Duodenal mucosa (tissue), 2 donors: Measurements from ENCODE around the gene PDE11A.

Source experiments
- H3K27ac ChIP-seq: one replicate; pipeline ENCODE4 v1.7.0; 2013; ENCODE audit warnings: low read depth, low read length
- H3K27me3 ChIP-seq, 2 donors: one replicate each; pipeline ENCODE4 v1.7.0; 2013; ENCODE audit warnings: low read length in 2 of 2, control low read depth in 1 of 2; ENCODE audit not compliant: insufficient read depth in 2 of 2, control insufficient read depth in 1 of 2
- H3K36me3 ChIP-seq, 2 donors: one replicate each; pipeline ENCODE4 v1.7.0; 2013; ENCODE audit warnings: low read length in 2 of 2, control low read depth in 1 of 2; ENCODE audit not compliant: insufficient read depth in 2 of 2, control insufficient read depth in 1 of 2
- H3K4me1 ChIP-seq, 2 donors: one replicate each; pipeline ENCODE4 v1.7.0; 2013; ENCODE audit warnings: low read length in 2 of 2, control low read depth in 1 of 2; ENCODE audit not compliant: insufficient read depth in 2 of 2, control insufficient read depth in 1 of 2
- H3K4me3 ChIP-seq, 2 donors: one replicate each; pipeline ENCODE4 v1.7.0; 2013; ENCODE audit warnings: low read length in 2 of 2, low read depth in 1 of 2
- H3K9ac ChIP-seq, 2 donors: one replicate each; pipeline ENCODE4 v1.7.0; 2013; ENCODE audit warnings: low read length in 2 of 2, low read depth in 1 of 2
- H3K9me3 ChIP-seq, 2 donors: one replicate each; pipeline ENCODE4 v1.7.0; 2013; ENCODE audit warnings: low read length in 2 of 2, control low read depth in 1 of 2; ENCODE audit not compliant: control insufficient read depth in 1 of 2

PDE11A gene

GRCh38 chr2:177908182-177908581, 164.4 kb downstream of the PDE11A start:
- Histone ChIP-seq H3K36me3 (no peaks in the 10 kb centered on the region), H3K4me1 (no peaks in the 10 kb centered on the region), H3K27ac (no peak overlapping the region)

GRCh38 chr2:177906041-177906718, 166.4 kb downstream of the PDE11A start:
- no peaks in the 10 kb centered on the region for H3K27me3 ChIP-seq
- H3K36me3 ChIP-seq: no peaks in the 10 kb centered on the region
- no peak overlapping the region for H3K9ac ChIP-seq
- H3K27ac ChIP-seq: no peak overlapping the region
- H3K4me3 ChIP-seq: no peak overlapping the region
- no peaks in the 10 kb centered on the region for H3K4me1 ChIP-seq
- H3K9me3 ChIP-seq: no peaks in the 10 kb centered on the region

More at GRCh38 chr2:177908182-177908581, 164.4 kb downstream of the PDE11A start:
- Histone ChIP-seq H3K9me3 (no peaks in the 10 kb centered on the region), H3K9ac (no peak overlapping the region), H3K4me3 (no peak overlapping the region), H3K27me3 (no peaks in the 10 kb centered on the region)

GRCh38 chr2:177905640-177906039, 166.9 kb downstream of the PDE11A start:
- Histone ChIP-seq H3K9me3 (no peaks in the 10 kb centered on the region), H3K9ac (no peak overlapping the region), H3K36me3 (no peaks in the 10 kb centered on the region), H3K4me3 (no peak overlapping the region), H3K4me1 (no peaks in the 10 kb centered on the region), H3K27ac (no peak overlapping the region), H3K27me3 (no peaks in the 10 kb centered on the region)

- H3K4me3 ChIP-seq: no peak overlapping the region
- no peaks in the 10 kb centered on the region for H3K36me3 ChIP-seq
- no peaks in the 10 kb centered on the region for H3K9me3 ChIP-seq
- no peaks in the 10 kb centered on the region for H3K4me1 ChIP-seq
- no peak overlapping the region for H3K9ac ChIP-seq
- no peak overlapping the region for H3K27ac ChIP-seq
- no peaks in the 10 kb centered on the region for H3K27me3 ChIP-seq
Measured at GRCh38 chr2:177902395-177903163, 170.0 kb downstream of the PDE11A start.

- no peaks in the 10 kb centered on the region for H3K9me3 ChIP-seq
- H3K4me1 ChIP-seq: no peaks in the 10 kb centered on the region
- H3K27ac ChIP-seq: no peak overlapping the region
- no peaks in the 10 kb centered on the region for H3K27me3 ChIP-seq
- no peak overlapping the region for H3K9ac ChIP-seq
- H3K36me3 ChIP-seq: no peaks in the 10 kb centered on the region
- H3K4me3 ChIP-seq: no peak overlapping the region
Measured at GRCh38 chr2:177900082-177900481, 172.5 kb downstream of the PDE11A start.

- Histone ChIP-seq H3K27me3 (no peaks in the 10 kb centered on the region), H3K36me3 (no peaks in the 10 kb centered on the region), H3K9ac (no peak overlapping the region), H3K27ac (no peak overlapping the region), H3K4me1 (no peaks in the 10 kb centered on the region), H3K4me3 (no peak overlapping the region), H3K9me3 (no peaks in the 10 kb centered on the region)
Measured at GRCh38 chr2:177897278-177897677, 175.3 kb downstream of the PDE11A start.

- no peaks in the 10 kb centered on the region for H3K36me3 ChIP-seq
- no peak overlapping the region for H3K4me3 ChIP-seq
- no peaks in the 10 kb centered on the region for H3K4me1 ChIP-seq
Measured at GRCh38 chr2:177896587-177896986, 176.0 kb downstream of the PDE11A start.

GRCh38 chr2:177894546-177894945, 178.0 kb downstream of the PDE11A start:
- Histone ChIP-seq H3K9me3 (no peaks in the 10 kb centered on the region), H3K4me1 (no peaks in the 10 kb centered on the region), H3K4me3 (no peak overlapping the region), H3K27ac (no peak overlapping the region), H3K9ac (no peak overlapping the region), H3K36me3 (no peaks in the 10 kb centered on the region), H3K27me3 (no peaks in the 10 kb centered on the region)

More at GRCh38 chr2:177896587-177896986, 176.0 kb downstream of the PDE11A start:
- no peaks in the 10 kb centered on the region for H3K27me3 ChIP-seq
- no peak overlapping the region for H3K9ac ChIP-seq
- H3K9me3 ChIP-seq: no peaks in the 10 kb centered on the region
- no peak overlapping the region for H3K27ac ChIP-seq

- H3K4me3 ChIP-seq: no peak overlapping the region
- no peak overlapping the region for H3K9ac ChIP-seq
- no peaks in the 10 kb centered on the region for H3K27me3 ChIP-seq
- H3K9me3 ChIP-seq: no peaks in the 10 kb centered on the region
- H3K36me3 ChIP-seq: no peaks in the 10 kb centered on the region
- no peak overlapping the region for H3K27ac ChIP-seq
- no peaks in the 10 kb centered on the region for H3K4me1 ChIP-seq
Measured at GRCh38 chr2:177893880-177894279, 178.7 kb downstream of the PDE11A start.

GRCh38 chr2:177891533-177891932, 181.0 kb downstream of the PDE11A start:
- H3K27ac ChIP-seq: no peak overlapping the region

More at GRCh38 chr2:177891533-177891932, 181.0 kb downstream of the PDE11A start:
- Histone ChIP-seq H3K9me3 (no peaks in the 10 kb centered on the region), H3K36me3 (no peaks in the 10 kb centered on the region), H3K9ac (no peak overlapping the region), H3K4me1 (no peaks in the 10 kb centered on the region), H3K4me3 (no peak overlapping the region), H3K27me3 (no peaks in the 10 kb centered on the region)
